HG03354 (cell line): Measurements from ENCODE around the gene WWC1.
"Not testable (repeated sequence)": the region's sequence is repeated elsewhere in the genome, so short reads cannot be mapped to it uniquely, and the experiment has no call there.

ENCODE experiments used
- ATAC-seq: cut with Tn5 transposase; IDR thresholded peaks from one replicate; pipeline ENCODE4 v1.9.1; 2021; ENCODE audit warnings: mild to moderate bottlenecking; ENCODE audit not compliant: unreplicated experiment, poor library complexity, severe bottlenecking

WWC1 gene

GRCh38 chr5:168304349-168304748 is 12.9 kb downstream of the WWC1 start:
- no peak for ATAC-seq

GRCh38 chr5:168305281-168305680 is 13.8 kb downstream of the WWC1 start:
- ATAC-seq, result no peak

GRCh38 chr5:168307022-168307421 is 15.6 kb downstream of the WWC1 start:
- ATAC-seq, result no peak

GRCh38 chr5:168307925-168308584 is 16.6 kb downstream of the WWC1 start:
- no peak for ATAC-seq

- ATAC-seq, result no peak
Measured at GRCh38 chr5:168308976-168309598, 17.6 kb downstream of the WWC1 start.

- ATAC-seq, result not testable (repeated sequence)
Measured at GRCh38 chr5:168310541-168310940, 19.1 kb downstream of the WWC1 start.

GRCh38 chr5:168311061-168311566 is 19.7 kb downstream of the WWC1 start:
- no peak for ATAC-seq

- no peak for ATAC-seq
Measured at GRCh38 chr5:168312606-168313295, 21.3 kb downstream of the WWC1 start.

GRCh38 chr5:168313596-168314204 is 22.3 kb downstream of the WWC1 start:
- ATAC-seq, result no peak

- ATAC-seq, result no peak
Measured at GRCh38 chr5:168314735-168315411, 23.4 kb downstream of the WWC1 start.

- ATAC-seq, result no peak
Measured at GRCh38 chr5:168315416-168316138, 24.1 kb downstream of the WWC1 start.

- ATAC-seq, result no peak
Measured at GRCh38 chr5:168316139-168316578, 24.7 kb downstream of the WWC1 start.

- no peak for ATAC-seq
Measured at GRCh38 chr5:168317096-168317520, 25.7 kb downstream of the WWC1 start.

GRCh38 chr5:168317521-168318147 is 26.2 kb downstream of the WWC1 start:
- ATAC-seq, result no peak

GRCh38 chr5:168318240-168318639 is 26.8 kb downstream of the WWC1 start:
- no peak for ATAC-seq

GRCh38 chr5:168319774-168320173 is 28.3 kb downstream of the WWC1 start:
- no peak for ATAC-seq

GRCh38 chr5:168320805-168321204 is 29.4 kb downstream of the WWC1 start:
- ATAC-seq, result no peak

GRCh38 chr5:168324859-168325630 is 33.6 kb downstream of the WWC1 start:
- no peak for ATAC-seq
